CD4-positive, alpha-beta T cell treated with Interferon alpha-2 for 1 hour (primary cell): ENCODE measurements around the gene MARK2.

Experiments
- DNase-seq, 2 donors: peaks; one replicate each; pipeline ENCODE4 v3.0.0-alpha.2; 2020 to 2022

Gene MARK2

GRCh38 chr11:63884196-63884932 lies 45.5 kb downstream of the MARK2 start:
- no peak for DNase-seq

GRCh38 chr11:63887386-63887999 lies 48.6 kb downstream of the MARK2 start:
- no peak for DNase-seq

- peak; percentile 61 to 76 for DNase-seq
Observed at GRCh38 chr11:63888170-63889086, 49.5 kb downstream of the MARK2 start.

- DNase-seq = no peak
Observed at GRCh38 chr11:63889344-63889743, 50.4 kb downstream of the MARK2 start.

GRCh38 chr11:63890368-63890767 lies 51.5 kb downstream of the MARK2 start:
- no peak for DNase-seq

- no peak for DNase-seq
Observed at GRCh38 chr11:63892228-63892627, 53.3 kb downstream of the MARK2 start.

GRCh38 chr11:63893355-63893754 lies 54.4 kb downstream of the MARK2 start:
- no peak for DNase-seq

- no peak for DNase-seq
Observed at GRCh38 chr11:63896071-63896470, 57.2 kb downstream of the MARK2 start.

GRCh38 chr11:63897459-63898146 lies 58.7 kb downstream of the MARK2 start:
- DNase-seq = no peak

GRCh38 chr11:63901660-63902059 lies 62.8 kb downstream of the MARK2 start:
- peak in 1 of 2 donors; percentile 19 for DNase-seq

GRCh38 chr11:63903884-63904283 lies 65.0 kb downstream of the MARK2 start:
- no peak for DNase-seq

- no peak for DNase-seq
Observed at GRCh38 chr11:63904743-63905142, 65.8 kb downstream of the MARK2 start.

GRCh38 chr11:63905179-63905578 lies 66.3 kb downstream of the MARK2 start:
- DNase-seq = no peak

- no peak for DNase-seq
Observed at GRCh38 chr11:63906087-63906486, 67.2 kb downstream of the MARK2 start.

- DNase-seq = peak; percentile 43 to 64
Observed at GRCh38 chr11:63906585-63906984, 67.7 kb downstream of the MARK2 start.

- no peak for DNase-seq
Observed at GRCh38 chr11:63907063-63907462, 68.2 kb downstream of the MARK2 start.

GRCh38 chr11:63907808-63908530 lies 69.1 kb downstream of the MARK2 start:
- DNase-seq = no peak

GRCh38 chr11:63908631-63909401 lies 69.9 kb downstream of the MARK2 start:
- DNase-seq = no peak

GRCh38 chr11:63909591-63910506 lies 70.9 kb downstream of the MARK2 start:
- no peak for DNase-seq

GRCh38 chr11:63910675-63911074 lies 71.8 kb downstream of the MARK2 start:
- DNase-seq = no peak
